ENCODE data around the gene PAK5.

The PAK5 gene

DNA sequence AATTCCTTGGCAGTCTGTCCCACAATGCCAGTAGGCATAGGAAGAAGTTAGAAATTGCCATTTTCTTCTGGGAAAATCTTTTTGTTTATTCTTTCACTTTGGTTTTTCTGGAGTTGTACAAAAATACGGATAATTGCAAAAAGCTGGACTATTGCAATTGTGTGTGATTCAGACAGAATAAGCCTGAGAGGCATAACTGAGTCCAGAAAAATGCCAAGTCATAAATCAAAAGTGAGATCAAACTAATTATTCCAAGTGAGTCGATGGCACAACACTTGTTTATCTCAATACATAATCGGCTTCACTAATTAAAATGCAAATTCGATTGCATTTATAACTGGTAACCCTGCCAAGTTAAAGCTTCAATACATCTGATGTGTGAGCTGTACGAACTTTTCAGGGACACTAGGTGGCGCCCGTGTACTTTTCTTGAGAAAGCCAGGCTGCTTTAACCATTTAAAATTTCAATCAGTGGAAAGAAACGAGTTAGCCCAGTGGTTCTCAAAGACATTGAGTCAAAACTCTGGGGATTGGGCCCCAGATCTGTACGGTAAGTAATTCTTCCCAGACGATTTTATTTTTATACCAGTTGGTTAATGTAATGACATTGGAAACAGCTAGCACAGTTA lies 221.9 kb downstream of the PAK5 start:
- DNase-seq (ENCODE audit: low read depth in 2 of 2), result peak in 1 of 2 donors; percentile 14

DNA sequence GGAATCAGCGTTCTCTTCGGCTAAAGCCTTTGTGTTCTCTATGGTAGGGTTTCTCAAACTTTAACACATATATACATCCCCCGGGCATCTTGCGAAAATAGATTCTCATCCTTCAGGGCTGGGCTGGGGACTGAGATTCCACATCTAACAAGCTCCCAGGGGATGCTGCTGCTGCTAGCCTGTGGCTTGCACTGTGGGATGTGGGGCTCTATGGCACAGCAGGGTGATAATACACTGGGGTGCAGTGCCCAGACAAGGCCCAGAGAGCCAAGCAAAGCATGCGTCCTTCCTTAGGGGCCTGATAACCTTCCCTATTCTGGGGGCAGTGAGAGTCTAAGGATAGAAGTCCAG lies 222.4 kb downstream of the PAK5 start:
- DNase-seq (ENCODE audit: low read depth in 2 of 2), result no peak

DNA sequence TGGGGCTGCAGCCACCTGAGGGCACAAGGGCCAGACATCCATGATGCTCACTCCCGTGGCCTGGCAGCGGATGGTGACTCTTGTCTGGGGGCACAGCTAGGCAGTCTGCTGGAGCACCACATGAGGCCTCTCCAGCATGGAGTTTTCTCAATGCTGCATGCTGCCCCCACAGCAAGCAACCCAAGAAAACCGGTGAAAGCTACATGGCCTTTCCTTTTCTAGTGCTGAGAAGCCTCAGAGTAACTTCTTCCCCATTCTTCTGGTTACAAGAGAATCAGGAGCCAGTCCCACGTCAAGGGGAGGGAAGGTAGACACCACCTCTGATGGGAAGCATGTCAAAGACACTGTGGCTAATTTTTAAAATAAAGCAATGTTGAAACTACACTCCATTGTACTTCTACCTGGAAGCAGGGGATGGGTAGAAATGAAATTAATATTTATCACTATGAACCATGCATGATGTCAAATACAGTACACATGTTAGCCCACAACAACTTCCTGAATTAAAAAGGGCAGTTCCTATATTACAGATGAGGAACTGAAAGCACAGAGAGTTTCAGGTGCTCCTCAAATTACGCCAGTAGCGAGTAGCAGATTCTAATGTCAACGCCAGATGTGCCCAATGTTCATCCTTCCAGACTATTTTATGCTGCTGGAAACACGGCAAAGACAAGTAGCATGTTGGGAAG lies 223.0 kb downstream of the PAK5 start:
- DNase-seq (ENCODE audit: low read depth in 2 of 2), result no peak

DNA sequence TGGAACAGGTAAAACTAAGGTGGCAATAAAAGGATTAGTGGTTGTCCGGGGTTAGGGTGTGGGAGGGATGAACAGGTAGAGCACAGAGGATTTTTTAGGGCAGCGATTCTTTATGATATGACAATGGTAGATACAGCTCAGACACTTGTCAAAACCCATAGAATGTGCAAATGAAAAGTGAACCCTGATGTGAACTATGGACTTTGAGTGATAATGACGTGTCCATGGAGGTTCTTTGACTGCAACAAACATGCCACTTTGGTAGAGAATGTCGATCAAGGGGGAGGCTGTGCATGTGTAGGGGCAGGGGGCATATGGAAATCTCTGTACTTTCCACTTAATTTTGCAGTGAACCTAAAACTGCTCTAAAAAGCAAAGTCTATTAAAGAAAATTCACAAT lies 223.8 kb downstream of the PAK5 start:
- no peak for DNase-seq (ENCODE audit: low read depth in 2 of 2)

DNA sequence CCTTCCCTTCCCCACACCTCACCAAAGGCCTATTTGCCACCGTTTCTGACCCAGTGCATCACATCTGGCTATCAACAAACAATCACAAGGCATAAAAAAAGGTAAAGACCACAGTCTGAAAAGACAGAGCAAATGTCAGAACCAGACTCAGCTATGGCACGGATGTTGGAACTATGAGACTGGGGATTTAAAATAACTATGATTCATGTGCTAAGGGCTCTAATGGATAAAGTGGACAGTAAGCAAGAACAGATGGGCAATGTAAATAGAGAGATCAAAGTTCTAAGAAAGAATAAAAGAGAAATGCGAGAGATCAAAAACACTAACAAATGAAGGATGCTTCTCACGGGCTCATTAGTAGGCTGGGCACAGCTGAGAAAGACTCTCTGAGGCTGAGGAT lies 225.0 kb downstream of the PAK5 start:
- DNase-seq (ENCODE audit: low read depth in 2 of 2), result no peak

DNA sequence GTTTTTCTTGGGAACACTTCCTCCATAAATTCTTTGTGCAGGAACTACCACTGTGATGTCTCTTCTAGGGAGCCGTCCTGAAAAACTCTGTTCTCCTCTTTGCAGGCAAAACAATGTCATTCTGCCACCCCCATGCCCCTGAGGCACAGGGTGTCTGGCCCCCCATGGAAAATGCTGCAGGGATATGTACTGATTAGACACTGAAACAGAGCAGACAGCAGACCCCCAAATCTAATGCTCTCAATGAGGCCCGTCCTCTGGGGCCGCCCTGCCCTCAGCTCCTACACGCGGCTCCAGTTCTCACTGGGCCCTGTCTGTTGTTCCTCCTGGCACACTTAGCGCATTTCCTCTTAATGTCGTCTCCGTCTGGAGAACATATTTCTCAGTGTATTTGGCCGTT lies 227.0 kb downstream of the PAK5 start:
- DNase-seq (ENCODE audit: low read depth in 2 of 2), result no peak

DNA sequence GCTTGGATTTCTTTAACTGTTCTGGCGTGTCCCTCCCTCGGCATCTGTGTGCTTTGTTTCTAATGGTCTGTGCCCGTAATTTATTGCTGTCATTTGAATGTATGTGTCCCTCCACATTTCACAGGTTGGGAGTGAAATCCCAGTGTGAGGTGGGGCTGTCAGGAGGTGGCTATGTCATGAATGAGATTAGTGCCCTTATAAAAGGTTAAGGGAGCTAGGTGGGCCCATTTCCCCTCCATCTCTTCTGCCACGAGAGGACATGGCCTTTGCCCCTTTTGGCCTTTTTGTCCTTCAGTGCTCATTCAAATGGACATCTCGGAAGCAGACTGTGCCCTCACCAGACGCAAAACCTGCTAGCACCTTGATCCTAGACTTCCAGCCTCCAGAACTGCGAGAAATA lies 228.2 kb downstream of the PAK5 start:
- no peak for DNase-seq (ENCODE audit: low read depth in 2 of 2)

DNA sequence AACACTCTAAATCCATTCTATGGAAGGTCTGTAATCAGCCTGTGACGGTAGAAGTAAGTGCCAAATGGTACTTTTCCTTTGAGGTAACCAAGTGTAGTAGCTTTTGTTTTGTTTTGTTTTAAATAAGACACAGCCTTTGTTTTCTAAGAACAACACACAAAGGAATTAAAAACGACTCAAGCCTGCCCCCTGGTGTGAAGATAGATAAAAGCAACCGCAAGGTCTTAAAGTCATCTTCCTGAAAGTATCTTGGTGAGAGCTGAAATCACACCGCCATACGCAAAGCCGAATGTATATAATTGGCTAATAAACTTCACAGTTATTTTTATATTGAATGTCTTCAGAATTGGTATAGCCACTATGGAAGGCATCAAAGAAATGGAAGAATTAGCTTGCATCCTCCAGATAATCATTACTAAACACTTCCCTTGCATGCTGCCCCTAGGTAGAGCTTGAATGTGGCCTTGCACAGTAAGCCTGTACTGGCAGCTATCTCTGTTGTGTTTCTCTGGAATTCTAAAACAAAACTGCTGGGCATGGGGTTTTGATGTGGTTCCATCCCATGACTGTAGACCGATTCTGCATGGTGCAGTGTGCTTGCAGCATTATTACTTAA lies 228.9 kb downstream of the PAK5 start:
- DNase-seq (ENCODE audit: low read depth in 2 of 2), result no peak

DNA sequence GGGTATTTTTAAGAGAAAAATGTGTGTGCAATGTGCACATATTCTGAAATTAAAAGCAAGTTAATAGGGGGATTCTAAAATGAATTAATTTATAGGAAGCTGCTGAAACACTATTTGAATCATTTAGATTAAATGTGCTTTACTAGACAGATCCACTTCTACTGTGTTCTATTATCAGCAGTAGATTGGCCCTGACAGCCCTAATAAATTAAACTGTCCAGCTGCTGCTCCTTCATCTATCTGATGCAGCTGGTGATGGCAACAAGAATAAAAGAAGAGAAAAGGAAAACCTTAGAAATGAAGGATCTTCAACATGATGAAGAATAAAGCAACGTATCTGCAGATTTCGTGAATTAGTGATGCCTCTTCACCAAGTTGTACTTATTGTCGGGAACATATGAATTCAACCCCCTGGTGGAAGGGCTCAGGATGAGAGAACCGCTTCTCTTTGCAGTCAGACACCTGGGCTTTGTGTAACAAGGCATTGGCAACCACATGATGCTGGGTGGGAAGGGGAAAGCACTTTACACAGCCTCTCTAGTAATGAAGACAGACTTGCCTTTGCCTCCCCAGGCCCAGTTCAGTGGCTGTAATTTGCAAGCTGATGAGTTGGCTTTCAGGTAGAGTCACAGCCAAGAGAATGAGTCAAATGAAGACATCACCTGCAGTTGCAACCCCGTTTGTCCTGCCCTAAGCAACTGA lies 230.1 kb downstream of the PAK5 start:
- no peak for DNase-seq (ENCODE audit: low read depth in 2 of 2)

DNA sequence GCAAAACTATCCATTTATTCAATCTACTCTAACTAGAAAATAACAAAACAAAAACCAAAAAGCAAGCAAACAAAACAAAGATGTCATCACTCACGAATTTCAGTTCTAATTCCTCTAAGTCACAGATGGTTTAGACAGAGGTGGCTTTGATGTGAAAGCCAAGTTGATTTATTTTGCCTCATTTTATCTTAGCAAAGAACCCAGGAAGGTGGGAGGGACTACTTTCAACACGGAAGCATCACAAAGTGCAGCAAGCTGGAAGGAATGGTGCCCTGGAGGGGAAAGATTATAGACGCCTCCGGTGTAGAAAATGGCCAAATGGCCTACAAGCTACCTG lies 236.1 kb downstream of the PAK5 start:
- no peak for DNase-seq (ENCODE audit: low read depth in 2 of 2)

DNA sequence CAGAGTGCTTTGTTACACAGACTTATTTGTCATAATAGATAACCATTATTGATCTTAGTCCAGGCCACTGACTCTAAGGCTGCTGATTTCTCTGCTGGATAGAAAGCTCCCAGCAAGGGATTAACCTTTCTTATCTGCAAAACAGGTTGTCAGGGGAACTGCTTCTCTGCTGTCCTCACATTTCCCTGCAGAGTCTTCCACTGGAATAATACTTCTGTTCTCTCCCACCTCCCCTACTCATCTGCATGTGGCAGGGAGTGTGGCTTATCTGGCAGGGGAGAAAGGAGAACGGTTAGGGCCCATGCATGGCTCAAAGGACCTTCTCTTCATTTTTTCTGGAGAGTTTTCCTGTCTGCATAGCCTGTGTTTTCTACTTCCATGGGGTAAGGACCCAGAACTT lies 238.3 kb downstream of the PAK5 start:
- no peak for DNase-seq (ENCODE audit: low read depth in 2 of 2)

DNA sequence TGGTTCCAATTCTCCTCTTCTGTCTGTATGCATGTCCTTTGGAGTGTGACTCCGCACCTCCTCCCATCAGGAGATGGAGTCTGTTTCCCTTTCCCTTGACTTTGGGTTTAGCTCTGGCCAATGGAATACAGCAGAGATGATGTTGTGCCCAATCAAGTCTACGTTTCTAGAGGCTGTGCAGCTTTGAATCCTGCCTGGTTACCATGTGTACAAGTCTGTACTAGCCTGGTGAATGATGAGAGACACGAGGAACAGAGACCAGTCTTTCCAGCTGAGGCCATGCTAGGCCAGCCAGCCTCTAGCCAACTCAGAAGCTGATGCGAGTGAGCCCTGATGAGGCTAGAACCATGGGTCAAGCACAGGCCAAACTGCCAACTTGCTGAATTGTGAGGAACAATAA lies 241.3 kb downstream of the PAK5 start:
- no peak for DNase-seq (ENCODE audit: low read depth in 2 of 2)

DNA sequence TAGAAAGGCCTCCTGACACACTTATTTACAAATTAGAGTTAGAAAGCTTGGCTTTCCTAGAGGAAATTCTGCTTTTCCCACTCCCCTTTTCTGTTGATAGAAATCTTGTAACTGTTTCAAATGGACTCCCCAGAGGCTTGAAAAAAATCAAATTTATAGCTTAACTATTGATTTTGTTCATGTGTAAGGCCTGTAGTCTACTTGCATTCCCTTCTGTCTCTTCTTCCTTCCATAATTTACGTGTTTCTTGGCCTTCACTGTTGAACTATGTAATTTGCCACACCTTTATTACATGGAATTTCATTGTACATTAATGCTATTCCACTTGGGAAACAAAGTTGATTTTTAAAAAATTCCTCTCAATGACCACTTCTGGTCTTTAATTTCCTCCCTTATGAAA lies 243.1 kb downstream of the PAK5 start:
- DNase-seq (ENCODE audit: low read depth in 2 of 2), result no peak

DNA sequence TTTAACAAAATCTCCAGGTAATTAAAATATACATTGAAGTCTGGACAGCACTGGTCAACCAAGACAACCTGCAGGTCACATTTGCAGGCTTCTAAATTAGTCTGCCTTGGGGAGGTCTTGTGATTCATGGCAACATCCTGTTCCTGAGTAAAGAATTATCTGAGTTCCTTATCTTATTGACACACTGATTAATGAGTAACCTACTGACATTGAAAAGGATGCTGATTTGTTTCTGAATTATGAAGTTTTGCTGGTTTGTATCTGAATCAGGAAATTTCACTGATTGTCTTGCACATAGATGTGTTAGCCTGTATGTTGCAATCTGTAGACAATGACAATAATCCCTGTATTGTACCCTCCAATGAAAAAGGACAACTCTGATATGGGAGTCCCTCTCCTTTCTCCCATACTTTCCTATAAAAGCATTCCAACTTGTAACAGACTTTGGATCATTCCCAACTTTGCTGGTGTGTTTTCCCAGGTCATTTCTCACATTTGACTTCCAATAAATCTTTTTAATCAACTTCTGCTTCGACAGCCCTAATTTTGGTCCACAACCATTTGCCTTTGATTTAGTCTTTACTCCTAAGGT lies 244.5 kb downstream of the PAK5 start:
- DNase-seq (ENCODE audit: low read depth in 2 of 2), result no peak

DNA sequence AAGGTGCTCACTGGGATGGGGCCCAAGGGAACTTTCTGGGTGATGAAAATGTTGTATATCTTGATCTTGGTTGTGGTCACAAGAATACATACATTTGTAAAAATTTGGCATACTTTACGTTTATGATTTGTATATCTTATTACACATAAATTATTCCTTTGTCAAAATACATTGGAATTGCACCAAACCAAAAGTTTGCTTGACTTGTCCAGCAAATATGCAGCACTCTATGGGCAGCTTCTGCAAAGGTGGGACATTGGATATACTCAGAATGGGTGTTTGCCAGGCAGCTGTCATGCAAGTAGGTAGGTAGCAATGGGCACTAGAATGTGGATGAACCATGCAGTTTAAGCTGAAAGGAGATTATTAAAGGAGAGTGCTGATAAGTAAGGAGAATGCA lies 246.5 kb downstream of the PAK5 start:
- DNase-seq (ENCODE audit: low read depth in 2 of 2), result no peak

DNA sequence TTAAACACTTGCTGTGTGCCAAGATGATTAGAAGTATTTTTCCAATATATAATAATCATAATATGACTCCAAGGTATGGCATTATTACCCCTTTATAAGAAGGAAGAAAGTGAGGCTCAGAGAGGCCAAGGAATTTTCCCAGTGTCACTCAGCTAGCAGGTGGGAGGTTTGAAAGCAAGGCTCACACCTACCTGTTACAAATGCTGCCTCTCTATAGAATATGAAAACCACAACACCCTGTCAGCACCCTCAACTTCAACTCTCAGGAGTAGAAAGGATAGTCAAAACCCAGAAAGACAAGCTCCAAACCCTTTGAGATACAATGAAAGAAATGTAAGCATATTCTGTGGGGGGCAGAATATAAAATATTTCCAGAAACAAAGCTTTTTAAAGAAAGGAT lies 247.8 kb downstream of the PAK5 start:
- DNase-seq (ENCODE audit: low read depth in 2 of 2), result no peak

DNA sequence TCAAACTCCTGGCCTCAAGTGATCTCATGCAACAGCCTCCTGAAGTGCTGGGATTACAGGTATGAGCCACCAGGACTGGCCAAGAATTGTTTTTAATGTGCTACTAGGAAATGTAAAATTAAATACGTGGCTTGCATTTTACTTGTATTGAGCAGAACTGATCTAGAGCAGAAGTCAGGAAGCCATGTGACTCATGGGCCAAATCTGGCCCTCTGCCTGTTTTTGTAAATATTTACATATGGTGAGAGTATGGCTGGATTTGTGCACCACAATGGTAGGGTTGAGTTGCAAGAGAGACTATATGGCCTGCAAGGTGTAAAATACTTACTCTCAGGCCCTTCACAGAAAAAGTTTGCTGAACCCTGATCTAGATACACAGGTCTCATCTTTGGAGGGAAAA lies 248.7 kb downstream of the PAK5 start:
- DNase-seq (ENCODE audit: low read depth in 2 of 2), result no peak

DNA sequence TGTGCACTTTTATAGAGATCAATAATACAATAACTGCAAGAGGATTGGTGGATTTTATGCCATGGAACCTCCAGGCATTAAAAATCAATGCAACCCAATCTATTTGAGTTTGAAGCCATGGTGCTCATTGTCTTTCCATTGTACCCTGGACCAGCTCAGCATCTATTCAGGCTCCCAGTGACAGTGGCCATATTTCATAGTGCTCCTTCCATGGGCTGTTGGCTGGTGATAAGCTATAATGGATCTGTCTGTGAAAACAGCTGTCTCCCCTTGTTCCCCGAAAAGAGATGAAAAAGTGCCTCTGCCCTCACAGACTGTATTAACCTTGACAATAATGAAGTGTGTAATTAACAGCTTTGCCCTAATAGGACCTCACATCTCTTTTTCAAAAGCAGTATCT lies 250.2 kb downstream of the PAK5 start:
- no peak for DNase-seq (ENCODE audit: low read depth in 2 of 2)

DNA sequence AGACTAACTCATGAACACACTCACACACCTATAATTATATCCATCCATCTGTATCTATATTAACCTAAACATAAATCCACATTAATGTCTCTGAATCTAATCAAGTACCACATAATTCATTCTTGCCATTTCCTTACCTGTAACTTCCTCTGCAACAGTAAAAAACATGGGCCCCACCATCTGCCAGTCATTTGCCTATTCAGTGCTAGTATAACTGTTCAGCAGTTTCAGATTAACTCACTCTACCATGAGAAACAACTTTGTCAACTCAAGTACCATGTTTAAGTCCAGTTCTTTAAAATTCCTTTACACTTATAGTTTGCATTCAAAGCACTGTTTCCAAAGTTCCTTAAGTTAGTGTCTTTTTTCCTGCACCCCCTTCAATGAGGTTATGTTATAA lies 255.7 kb downstream of the PAK5 start:
- DNase-seq (ENCODE audit: low read depth in 2 of 2), result no peak

DNA sequence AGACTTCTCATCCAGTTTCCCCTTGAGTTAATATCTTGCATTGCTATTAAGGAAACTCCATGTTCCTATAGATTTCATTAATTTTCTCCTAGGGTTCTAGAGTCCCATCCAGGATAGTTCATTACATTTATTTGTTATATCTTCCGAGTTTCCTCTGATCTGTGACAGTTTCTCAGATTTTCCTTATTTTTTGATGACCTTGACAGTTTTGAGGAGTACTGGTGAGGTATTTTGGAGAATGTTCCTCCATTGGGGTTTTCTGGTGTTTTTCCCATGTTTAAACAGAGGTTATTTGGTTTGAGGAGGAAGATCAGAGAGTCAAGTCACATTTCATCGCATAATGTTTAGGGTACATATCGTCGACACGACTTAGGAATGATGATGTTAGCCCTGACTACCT lies 256.7 kb downstream of the PAK5 start:
- DNase-seq (ENCODE audit: low read depth in 2 of 2), result no peak

DNA sequence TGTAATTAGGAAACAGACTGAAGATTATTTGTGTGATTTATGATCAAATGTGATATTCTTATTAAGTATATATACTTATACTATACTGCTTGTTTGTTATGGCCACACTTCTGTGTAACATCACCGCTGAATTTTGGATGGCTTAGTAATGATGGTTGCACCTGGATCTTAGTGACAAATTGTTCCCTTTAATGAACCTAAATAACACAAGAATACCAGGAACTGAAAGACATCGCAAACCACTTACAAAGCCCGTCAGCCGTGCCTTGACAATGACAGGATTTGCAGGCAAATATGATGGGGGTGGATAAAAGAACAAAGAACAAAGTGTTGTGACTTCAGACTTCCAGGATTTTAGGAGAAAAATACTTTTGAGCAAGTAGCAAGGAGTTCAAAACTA lies 257.4 kb downstream of the PAK5 start:
- no peak for DNase-seq (ENCODE audit: low read depth in 2 of 2)

DNA sequence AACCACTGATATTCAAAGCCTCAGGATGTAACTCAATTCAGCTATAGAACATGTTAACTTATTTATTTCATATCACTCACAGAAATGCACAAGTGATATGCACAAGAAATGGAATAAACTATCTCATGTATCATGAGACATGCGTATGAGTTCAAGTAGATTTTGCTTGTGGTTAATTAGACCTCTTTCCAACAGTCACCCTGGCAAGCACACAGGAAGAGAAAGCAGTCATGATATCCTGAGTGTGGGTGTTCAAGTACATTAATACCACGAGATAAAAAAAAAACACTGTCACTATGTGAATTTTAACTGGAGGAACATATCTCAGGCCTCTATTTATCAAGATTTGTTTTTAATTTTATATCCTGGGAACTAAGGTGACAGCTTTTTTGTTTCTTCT lies 260.3 kb downstream of the PAK5 start:
- no peak for DNase-seq (ENCODE audit: low read depth in 2 of 2)

DNA sequence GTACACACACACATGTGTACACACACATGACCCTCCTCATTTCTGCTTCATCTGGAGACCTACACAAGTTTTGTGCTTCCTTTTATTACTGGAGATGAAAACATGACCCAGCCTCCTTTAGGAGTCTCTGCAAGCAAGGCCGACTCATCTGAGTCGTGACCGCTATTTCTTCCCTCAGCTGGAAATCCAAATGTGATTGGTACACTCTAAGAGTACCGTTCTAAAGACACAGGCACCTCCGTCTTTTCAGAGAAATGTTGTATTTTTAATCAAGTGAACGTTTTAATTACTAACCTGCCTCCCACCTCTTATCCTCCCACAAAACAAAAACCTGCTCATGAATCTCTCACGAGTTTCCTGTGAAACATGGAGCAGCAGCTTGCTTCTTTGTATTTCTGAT lies 261.5 kb downstream of the PAK5 start:
- no peak for DNase-seq (ENCODE audit: low read depth in 2 of 2)
